K562 (cell line): Measurements from ENCODE around the gene TPCN1. TPM values are rescaled to one million over a fixed set of nuclear protein-coding genes. Genes with fewer than 3 reads are reported as not detected.

Experiments used
- CEBPG ChIP-seq, 3 experiments: fragments of 200-800 bp in 1 of 3; sonication (Bioruptor generic) in 1 of 3; sonication (generic) in 1 of 3; formaldehyde crosslinking in 1 of 3; IDR thresholded peaks in 2 of 3; conservative IDR thresholded peaks in 1 of 3; 2 replicates each; pipeline versions ENCODE4 v1.6.1 to v1.8.0; 2016 to 2022; ENCODE audit warnings: missing compliant biosample characterization in 2 of 3, missing genetic modification characterization in 2 of 3, mild to moderate bottlenecking in 1 of 3, missing genetic modification reagents in 1 of 3
- CREBBP ChIP-seq: IDR thresholded peaks from one replicate; pipeline ENCODE4 v1.6.1; 2012; ENCODE audit warnings: low read depth, mild to moderate bottlenecking, control low read depth, inconsistent platforms, low read length
- ELF1 ChIP-seq: fragments of 200-800 bp; sonication (Bioruptor generic); IDR thresholded peaks from 2 replicates; pipeline ENCODE4 v1.6.1; 2016; ENCODE audit warnings: missing genetic modification characterization, missing compliant biosample characterization
- FOSL1 ChIP-seq: fragments of 200-800 bp; sonication (Bioruptor generic); conservative IDR thresholded peaks from 2 replicates; pipeline ENCODE4 v1.6.1; 2016; ENCODE audit warnings: missing genetic modification characterization, missing compliant biosample characterization
- HCFC1 ChIP-seq: IDR thresholded peaks from 2 replicates; pipeline ENCODE4 v1.6.1; 2012; ENCODE audit warnings: low read depth, low read length, improper control_type of control experiment
- ID3 ChIP-seq, 2 experiments: fragments of 250-450 bp in 1 of 2; fragments of 450-650 bp in 1 of 2; sonication (Bioruptor Pico) in 1 of 2; IDR thresholded peaks; 2 replicates each; pipeline versions ENCODE4 v1.6.1 to v1.8.0; 2016 to 2021; ENCODE audit warnings: mild to moderate bottlenecking in 2 of 2, moderate library complexity in 2 of 2, missing compliant biosample characterization in 1 of 2, missing genetic modification characterization in 1 of 2
- MECOM ChIP-seq: fragments of 250-450 bp; sonication (Bioruptor Pico); IDR thresholded peaks from 2 replicates; pipeline ENCODE4 v1.8.0; 2022; ENCODE audit warnings: inconsistent platforms
- MXI1 ChIP-seq: IDR thresholded peaks from 2 replicates; pipeline ENCODE4 v1.6.1; 2011; ENCODE audit warnings: low read depth, mild to moderate bottlenecking, improper control_type of control experiment, low read length
- NBN ChIP-seq: fragments of 450-650 bp; IDR thresholded peaks from 2 replicates; pipeline ENCODE4 v1.6.1; 2016; ENCODE audit warnings: low read depth, mild to moderate bottlenecking
- NCOA1 ChIP-seq: fragments of 450-650 bp; IDR thresholded peaks from 2 replicates; pipeline ENCODE4 v1.6.1; 2016; ENCODE audit warnings: low read depth
- PHB ChIP-seq: fragments of 250-450 bp; sonication (Bioruptor Pico); IDR thresholded peaks from 2 replicates; pipeline ENCODE4 v1.5.0; 2021
- POLR2AphosphoS5 ChIP-seq: IDR thresholded peaks from 2 replicates; pipeline ENCODE4 v1.6.1; 2011; ENCODE audit warnings: mild to moderate bottlenecking, low read depth, low read length, moderate library complexity; ENCODE audit not compliant: control insufficient read depth, insufficient read depth
- RNF2 ChIP-seq: sonication (generic); IDR thresholded peaks from 2 replicates; pipeline ENCODE4 v1.6.1; 2016
- SIX5 ChIP-seq, 2 experiments: IDR thresholded peaks; 2 replicates each; pipeline ENCODE4 v1.6.1; 2011; ENCODE audit warnings: low read length in 2 of 2, borderline replicate concordance in 1 of 2, low read depth in 1 of 2, mild to moderate bottlenecking in 1 of 2, moderate library complexity in 1 of 2; ENCODE audit not compliant: insufficient read depth in 1 of 2
- SMARCA5 ChIP-seq: fragments of 450-650 bp; IDR thresholded peaks from 2 replicates; pipeline ENCODE4 v1.6.1; 2016
- SMARCE1 ChIP-seq: fragments of 450-650 bp; IDR thresholded peaks from 2 replicates; pipeline ENCODE4 v1.7.1; 2016; ENCODE audit warnings: mild to moderate bottlenecking
- SMC3 ChIP-seq: conservative IDR thresholded peaks from 2 replicates; pipeline ENCODE4 v1.6.1; 2011; ENCODE audit warnings: low read depth, low read length, improper control_type of control experiment; ENCODE audit not compliant: insufficient read depth
- SPI1 ChIP-seq: IDR thresholded peaks from 2 replicates; pipeline ENCODE4 v1.6.1; 2011; ENCODE audit warnings: low read depth, low read length, control low read depth, borderline replicate concordance
- SRF ChIP-seq, 2 experiments: fragments of 250-450, 450-650 bp in 1 of 2; sonication (Bioruptor Pico) in 1 of 2; sonication (generic) in 1 of 2; formaldehyde crosslinking; IDR thresholded peaks; 2 replicates each; pipeline versions ENCODE4 v1.5.0 to v1.5.1; 2020 to 2022; ENCODE audit warnings: mild to moderate bottlenecking in 1 of 2, missing genetic modification reagents in 1 of 2
- TEAD2 ChIP-seq: fragments of 450-650 bp; IDR thresholded peaks from 2 replicates; pipeline ENCODE4 v1.6.1; 2016; ENCODE audit warnings: missing genetic modification characterization, control low read depth, missing compliant biosample characterization
- TEAD4 ChIP-seq, 2 experiments: sonication (generic) in 1 of 2; formaldehyde crosslinking in 1 of 2; IDR thresholded peaks; 2 replicates each; pipeline versions ENCODE4 v1.6.1 to v1.8.0; 2012 to 2022; ENCODE audit warnings: borderline replicate concordance in 1 of 2, inconsistent platforms in 1 of 2, low read length in 1 of 2, mild to moderate bottlenecking in 1 of 2, missing genetic modification reagents in 1 of 2
- VEZF1 ChIP-seq: fragments of 200-800 bp; sonication (Bioruptor generic); IDR thresholded peaks from 2 replicates; pipeline ENCODE4 v1.6.1; 2017; ENCODE audit warnings: missing genetic modification characterization, missing compliant biosample characterization
- ZFP1 ChIP-seq: fragments of 450-650 bp; formaldehyde crosslinking; IDR thresholded peaks from 2 replicates; pipeline ENCODE4 v1.4.0; 2020; ENCODE audit warnings: mild to moderate bottlenecking, mixed read lengths
- ZNF174 ChIP-seq: fragments of 250-450 bp; sonication (Bioruptor Pico); IDR thresholded peaks from 2 replicates; pipeline ENCODE4 v1.4.0; 2020; ENCODE audit warnings: mild to moderate bottlenecking
- ZNF239 ChIP-seq: fragments of 250-450 bp; sonication (Bioruptor Pico); IDR thresholded peaks from 2 replicates; pipeline ENCODE4 v1.4.0; 2020; ENCODE audit warnings: mild to moderate bottlenecking
- ZNF311 ChIP-seq: fragments of 250-450 bp; sonication (Bioruptor Pico); IDR thresholded peaks from 2 replicates; pipeline ENCODE4 v1.4.0; 2020; ENCODE audit warnings: mild to moderate bottlenecking, moderate library complexity
- ZNF444 ChIP-seq: fragments of 250-450 bp; sonication (Bioruptor Pico); IDR thresholded peaks from 2 replicates; pipeline ENCODE4 v1.4.0; 2020; ENCODE audit warnings: mild to moderate bottlenecking, moderate library complexity
- ZNF764 ChIP-seq: fragments of 250-450 bp; sonication (Bioruptor Pico); IDR thresholded peaks from 2 replicates; pipeline ENCODE4 v1.4.0; 2020; ENCODE audit warnings: low read depth, mild to moderate bottlenecking, moderate library complexity
- ZNF79 ChIP-seq: fragments of 250-450 bp; sonication (Bioruptor Pico); IDR thresholded peaks from 2 replicates; pipeline ENCODE4 v1.4.0; 2020; ENCODE audit warnings: low read depth, mild to moderate bottlenecking, moderate library complexity
- polyA plus RNA-seq, 8 experiments: library from polyadenylated mRNA; depleted of rRNA in 4 of 8; stranded (reverse) in 5 of 8; unstranded in 3 of 8; fragments of >200 nt; fragmentation: Nextera tagmentation in 2 of 8; fragmentation: Illumina TruSeq in 1 of 8; extraction: Ambion mirVana in 2 of 8; extraction: Trizol in 1 of 8; gene quantifications; 2 replicates each; pipeline versions ENCODE4 v1.2.1 to v1.2.3, GENCODE V29; 2011 to 2014; ENCODE audit warnings: inconsistent platforms in 1 of 8, missing spikeins in 1 of 8
- total RNA-seq, 7 experiments: library from RNA; depleted of rRNA in 6 of 7; stranded (reverse); fragments of >200 nt in 6 of 7; fragmentation: Illumina TruSeq in 2 of 7; extraction: Trizol in 2 of 7; gene quantifications; 2 replicates each; pipeline versions ENCODE4 v1.2.1 to v1.2.3, GENCODE V29; 2011 to 2021; ENCODE audit warnings: low replicate concordance in 1 of 7

TPCN1 gene
- total and polyA plus RNA-seq, 9 of the 15 experiments (the other 6 are each of a cell fraction or from before 2014, with no cell fraction given): 0.80 to 23.8 (median 7.4) TPM

GRCh38 chr12:113261847-113262470 lies 40.7 kb downstream of the TPCN1 start (continued):
- TF ChIP-seq FOSL1 (tag): peak; percentile 37; the same call in 1 of the 2 replicates
- no peak for TF ChIP-seq ZNF79 (CRISPR knock-in tag)
- TF ChIP-seq MECOM (CRISPR knock-in tag): no peak
- TF ChIP-seq SMARCA5: no peak
- TF ChIP-seq SMC3: no peak
- peak; percentile 52; the same call in 1 of the 2 replicates for TF ChIP-seq SMARCE1
- TF ChIP-seq NBN: no peak
- TF ChIP-seq SPI1: no peak
- TF ChIP-seq ZNF764 (CRISPR knock-in tag): no peak
- TF ChIP-seq CREBBP: no peak
- TF ChIP-seq ID3 (CRISPR knock-in tag; IDR thresholded peaks at IDR 0.05): no peak
- 0 out of 2 replicates have a peak, but pooled peaks have one; percentile 21 for TF ChIP-seq ID3 (tag; IDR thresholded peaks at IDR 0.05)
- peak; percentile 49; the same call in 1 of the 2 replicates for TF ChIP-seq ELF1 (tag)
- no peak for TF ChIP-seq TEAD2 (tag)
- no peak for TF ChIP-seq ZNF311
- TF ChIP-seq MXI1: no peak
- TF ChIP-seq NCOA1: no peak
- TF ChIP-seq ZFP1 (CRISPR knock-in tag): no peak
- TF ChIP-seq ZNF174 (CRISPR knock-in tag): no peak
- peak; percentile 53; the same call in 1 of the 2 replicates for TF ChIP-seq TEAD4 (IDR thresholded peaks at IDR 0.05; ENCODE audit: low read length)
- TF ChIP-seq TEAD4 (CRISPR knock-in tag; IDR thresholded peaks at IDR 0.05; ENCODE audit: borderline replicate concordance): no peak
- TF ChIP-seq CEBPG (CRISPR knock-in tag; IDR thresholded peaks at IDR 0.05): no peak
- TF ChIP-seq CEBPG (tag; conservative IDR thresholded peaks at IDR 0.05 in 1 of 2, IDR thresholded peaks at IDR 0.05 in 1 of 2): peak in 1 of 2 experiments; percentile 73; a peak in 3 of 4 replicates
- peak; percentile 77; the same call in 1 of the 2 replicates for TF ChIP-seq RNF2
- no peak for TF ChIP-seq HCFC1
- TF ChIP-seq ZNF239 (CRISPR knock-in tag): peak; percentile 35; the same call in 1 of the 2 replicates
- TF ChIP-seq SRF (CRISPR knock-in tag; IDR thresholded peaks at IDR 0.05): no peak
- no peak for TF ChIP-seq SIX5 (IDR thresholded peaks at IDR 0.05; ENCODE audit: borderline replicate concordance in 1 of 2, insufficient read depth in 1 of 2, low read depth in 1 of 2, low read length in 2 of 2)
- peak; percentile 44; the same call in 1 of the 2 replicates for TF ChIP-seq VEZF1
- no peak for TF ChIP-seq POLR2AphosphoS5
- no peak for TF ChIP-seq ZNF444 (CRISPR knock-in tag)
- no peak for TF ChIP-seq PHB (CRISPR knock-in tag)
